GM12878 (cell line): Measurements from ENCODE around the gene CLPTM1L. TPM values are rescaled to one million over a fixed set of nuclear protein-coding genes. Genes with fewer than 3 reads are reported as not detected.

Experiments
- ATAC-seq: fragments of 200-7000 bp; cut with Tn5 transposase; 3 replicates; pipeline ENCODE4 v1.9.1; 2020; ENCODE audit warnings: mild to moderate bottlenecking, moderate library complexity
- BruUV-seq: library from RNA; stranded (reverse); fragments of 400-500 nt; replicated peaks from 2 replicates; lab custom pipeline; 2021; lab: Mats Ljungman, UMichigan
- CTCF ChIA-PET: fragments of 300-600 bp; sonication (Branson Sonifier 250); formaldehyde crosslinking; extraction: SDS; loops from one replicate; lab custom pipeline; 2021; ENCODE audit warnings: inconsistent platforms; lab: Yijun Ruan, JAX
- POLR2A ChIA-PET: fragments of 350-600 bp; formaldehyde crosslinking; extraction: SDS; loops from one replicate; lab custom pipeline; 2021; ENCODE audit warnings: inconsistent platforms; lab: Charles Lee
- RAD21 ChIA-PET: fragments of 300-600 bp; sonication (Branson Sonifier 250); formaldehyde crosslinking; loops from one replicate; lab custom pipeline; 2023; ENCODE audit warnings: antibody characterized with exemption; ENCODE audit not compliant: unreplicated experiment; lab: Charles Lee
- SMC1A ChIA-PET: fragments of 300-600 bp; sonication (Branson Sonifier 250); formaldehyde crosslinking; loops from one replicate; lab custom pipeline; 2023; ENCODE audit not compliant: unreplicated experiment, uncharacterized antibody; lab: Charles Lee
- DNase-seq: peaks from one replicate; pipeline ENCODE4 v3.0.0-alpha.2; 2011; ENCODE audit warnings: low read depth, low spot score
- FAIRE-seq: peaks from 3 replicates; lab custom pipeline; 2011; peaks lifted over from hg19 to GRCh38; lab: Jason Lieb, UNC
- H2AFZ ChIP-seq: 2 replicates; pipeline ENCODE4 v1.6.0; 2011; ENCODE audit warnings: low read depth, low read length, control low read depth; ENCODE audit not compliant: control insufficient read depth
- H3K27ac ChIP-seq: 2 replicates; pipeline ENCODE4 v1.5.1; 2011; ENCODE audit warnings: control low read depth; ENCODE audit not compliant: control insufficient read depth, insufficient read depth
- H3K27me3 ChIP-seq, 2 experiments: replicated peaks in 1 of 2; 2 replicates each; pipeline versions ENCODE4 v1.6.0 to v1.6.1; 2011; ENCODE audit warnings: low read length in 1 of 2; ENCODE audit not compliant: control insufficient read depth in 2 of 2, insufficient read depth in 2 of 2
- H3K36me3 ChIP-seq, 2 experiments: 2 replicates each; pipeline ENCODE4 v1.5.1; 2011; ENCODE audit warnings: low read length in 1 of 2; ENCODE audit not compliant: control insufficient read depth in 2 of 2, insufficient read depth in 2 of 2
- H3K4me1 ChIP-seq: 2 replicates; pipeline ENCODE4 v1.6.1; 2011; ENCODE audit warnings: mild to moderate bottlenecking, low read length, moderate library complexity, mixed read lengths; ENCODE audit not compliant: control insufficient read depth, insufficient read depth
- H3K4me2 ChIP-seq: 2 replicates; pipeline ENCODE4 v1.6.0; 2011; ENCODE audit warnings: control low read depth; ENCODE audit not compliant: control insufficient read depth, insufficient read depth
- H3K4me3 ChIP-seq: fragments of 200-600 bp; sonication (generic); 2 replicates; pipeline ENCODE4 v1.5.1; 2016
- H3K79me2 ChIP-seq: 2 replicates; pipeline ENCODE4 v1.6.0; 2011; ENCODE audit warnings: low read length; ENCODE audit not compliant: control insufficient read depth, insufficient read depth
- H3K9ac ChIP-seq: 2 replicates; pipeline ENCODE4 v1.8.0; 2011; ENCODE audit warnings: low read length, control low read depth, mixed read lengths; ENCODE audit not compliant: control insufficient read depth, insufficient read depth
- H3K9me3 ChIP-seq: replicated peaks from 3 replicates; pipeline ENCODE4 v1.5.1; 2011; ENCODE audit warnings: mild to moderate bottlenecking, low read length; ENCODE audit not compliant: control insufficient read depth, insufficient read depth
- H4K20me1 ChIP-seq: 2 replicates; pipeline ENCODE4 v1.6.0; 2011; ENCODE audit not compliant: control insufficient read depth, insufficient read depth
- ASH2L ChIP-seq: fragments of 300-600, 200-600 bp; sonication (generic); IDR thresholded peaks from 2 replicates; pipeline ENCODE4 v1.6.1; 2017; ENCODE audit warnings: low read depth, mild to moderate bottlenecking, borderline replicate concordance
- BMI1 ChIP-seq: fragments of 450-650 bp; IDR thresholded peaks from 2 replicates; pipeline ENCODE4 v1.6.1; 2016; ENCODE audit warnings: mild to moderate bottlenecking, moderate library complexity, borderline replicate concordance
- JUNB ChIP-seq: IDR thresholded peaks from 2 replicates; pipeline ENCODE4 v1.6.1; 2016; ENCODE audit warnings: antibody characterized with exemption, mild to moderate bottlenecking
- KLF5 ChIP-seq: fragments of 450-650 bp; IDR thresholded peaks from 2 replicates; pipeline ENCODE4 v1.6.1; 2014; ENCODE audit warnings: mild to moderate bottlenecking; ENCODE audit not compliant: partially characterized antibody
- MEF2A ChIP-seq: IDR thresholded peaks from 2 replicates; pipeline ENCODE4 v1.6.1; 2011; ENCODE audit warnings: low read depth, mild to moderate bottlenecking, low read length, moderate library complexity; ENCODE audit not compliant: insufficient read depth
- NFYA ChIP-seq: IDR thresholded peaks from 2 replicates; pipeline ENCODE4 v1.6.1; 2011; ENCODE audit warnings: low read depth, mild to moderate bottlenecking, low read length, improper control_type of control experiment, borderline replicate concordance
- RCOR1 ChIP-seq: conservative IDR thresholded peaks from 2 replicates; pipeline ENCODE4 v1.6.1; 2012; ENCODE audit warnings: low read depth, low read length, improper control_type of control experiment
- SREBF2 ChIP-seq: IDR thresholded peaks from 2 replicates; pipeline ENCODE4 v1.6.1; 2012; ENCODE audit warnings: mild to moderate bottlenecking, low read length
- STAT1 ChIP-seq: fragments of 450-650 bp; conservative IDR thresholded peaks from 2 replicates; pipeline ENCODE4 v1.6.1; 2014; ENCODE audit warnings: antibody characterized with exemption, mild to moderate bottlenecking
- ZBED1 ChIP-seq: IDR thresholded peaks from 2 replicates; pipeline ENCODE4 v1.6.1; 2016; ENCODE audit warnings: borderline replicate concordance
- WGBS: methylation state at CpG from one replicate; pipeline ENCODE4 v1.1.6; 2016; ENCODE audit warnings: low lambda C conversion rate; ENCODE audit not compliant: insufficient replicate concordance, insufficient coverage; ENCODE audit errors: missing lambda C conversion rate; 5-methylcytosine and 5-hydroxymethylcytosine counted together
- in situ Hi-C: fragments of 300-500 bp; cut with MboI; formaldehyde crosslinking; loops from 9 replicates; pipeline ENCODE4 v1.14.3; 2018; ENCODE audit warnings: mixed read lengths
- intact Hi-C: fragments of 100-400 bp; cut with micrococcal nuclease; formaldehyde crosslinking; loops from one replicate; pipeline ENCODE4 v1.14.2; 2022; ENCODE audit not compliant: unreplicated experiment
- polyA plus RNA-seq, 11 experiments: library from polyadenylated mRNA; depleted of rRNA in 4 of 11; unstranded in 6 of 11; stranded (reverse) in 5 of 11; fragments of >200 nt; fragmentation: Nextera tagmentation in 4 of 11; fragmentation: Illumina TruSeq in 1 of 11; extraction: Ambion mirVana in 4 of 11; extraction: Trizol in 1 of 11; gene quantifications; 1 replicate in 1 of 11; 2 replicates in 10 of 11; pipeline versions ENCODE4 v1.2.1 to v1.2.3, GENCODE V29; 2011 to 2016; ENCODE audit warnings: inconsistent platforms in 2 of 11, missing spikeins in 2 of 11, low read depth in 1 of 11
- total RNA-seq, 4 experiments: library from RNA; depleted of rRNA in 3 of 4; stranded (reverse); fragments of >200 nt in 3 of 4; fragmentation: Illumina TruSeq in 1 of 4; extraction: Trizol in 1 of 4; gene quantifications; 2 replicates each; pipeline versions ENCODE4 v1.2.1 to v1.2.3, GENCODE V29; 2013 to 2021
- TF ChIP-seq, protein P1 (sequence below): fragments of 450-650 bp; formaldehyde crosslinking; IDR thresholded peaks from 2 replicates; pipeline ENCODE4 v1.4.0; 2022; ENCODE audit warnings: mild to moderate bottlenecking, moderate library complexity
- TF ChIP-seq, protein P2 (sequence below): fragments of 450-650 bp; IDR thresholded peaks from 2 replicates; pipeline ENCODE4 v1.6.1; 2014; ENCODE audit warnings: mild to moderate bottlenecking
- TF ChIP-seq, protein P3 (sequence below): IDR thresholded peaks from 2 replicates; pipeline ENCODE4 v1.6.1; 2012; ENCODE audit warnings: low read length, inconsistent platforms

Gene CLPTM1L
- total and polyA plus RNA-seq, 10 of the 15 experiments (the other 5 are each of a cell fraction or from before 2014, with no cell fraction given), result 2.9 to 278 (median 135) TPM

DNA sequence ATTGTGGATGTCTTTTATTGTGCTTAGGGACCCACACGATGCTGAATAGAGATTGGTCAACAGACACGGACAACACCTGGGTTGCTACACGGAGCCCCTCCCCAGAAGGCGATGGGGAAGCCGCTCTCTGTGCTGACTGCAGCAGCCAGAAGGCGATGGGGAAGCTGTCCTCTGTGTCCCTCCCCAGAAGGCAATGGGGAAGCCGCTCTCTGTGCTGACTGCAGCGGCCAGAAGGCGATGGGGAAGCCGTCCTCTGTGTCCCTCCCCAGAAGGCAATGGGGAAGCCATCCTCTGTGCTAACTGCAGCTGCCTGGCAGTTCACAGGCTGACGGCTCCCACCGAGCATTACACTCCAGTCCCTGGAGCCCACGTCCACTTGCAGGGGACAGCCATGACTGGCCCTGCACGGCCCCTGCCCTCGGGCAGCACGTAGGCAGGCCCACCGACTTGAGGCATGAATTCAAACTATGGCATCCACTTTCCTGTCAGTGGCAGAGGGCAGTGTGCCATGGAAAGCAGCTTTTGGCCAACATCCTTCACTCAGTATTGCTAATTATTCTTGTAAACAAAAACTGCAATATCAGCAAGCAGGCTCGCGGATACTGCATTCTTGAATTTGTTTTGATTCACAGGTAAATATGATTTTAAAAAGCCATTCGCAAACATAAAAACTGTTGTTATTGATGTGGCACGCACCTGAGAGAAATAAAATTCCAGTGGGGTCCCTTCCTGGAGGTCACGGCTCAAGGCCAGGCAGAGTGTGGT lies 48.1 kb upstream of the CLPTM1L start (continued):
- TF ChIP-seq, protein P1, sequence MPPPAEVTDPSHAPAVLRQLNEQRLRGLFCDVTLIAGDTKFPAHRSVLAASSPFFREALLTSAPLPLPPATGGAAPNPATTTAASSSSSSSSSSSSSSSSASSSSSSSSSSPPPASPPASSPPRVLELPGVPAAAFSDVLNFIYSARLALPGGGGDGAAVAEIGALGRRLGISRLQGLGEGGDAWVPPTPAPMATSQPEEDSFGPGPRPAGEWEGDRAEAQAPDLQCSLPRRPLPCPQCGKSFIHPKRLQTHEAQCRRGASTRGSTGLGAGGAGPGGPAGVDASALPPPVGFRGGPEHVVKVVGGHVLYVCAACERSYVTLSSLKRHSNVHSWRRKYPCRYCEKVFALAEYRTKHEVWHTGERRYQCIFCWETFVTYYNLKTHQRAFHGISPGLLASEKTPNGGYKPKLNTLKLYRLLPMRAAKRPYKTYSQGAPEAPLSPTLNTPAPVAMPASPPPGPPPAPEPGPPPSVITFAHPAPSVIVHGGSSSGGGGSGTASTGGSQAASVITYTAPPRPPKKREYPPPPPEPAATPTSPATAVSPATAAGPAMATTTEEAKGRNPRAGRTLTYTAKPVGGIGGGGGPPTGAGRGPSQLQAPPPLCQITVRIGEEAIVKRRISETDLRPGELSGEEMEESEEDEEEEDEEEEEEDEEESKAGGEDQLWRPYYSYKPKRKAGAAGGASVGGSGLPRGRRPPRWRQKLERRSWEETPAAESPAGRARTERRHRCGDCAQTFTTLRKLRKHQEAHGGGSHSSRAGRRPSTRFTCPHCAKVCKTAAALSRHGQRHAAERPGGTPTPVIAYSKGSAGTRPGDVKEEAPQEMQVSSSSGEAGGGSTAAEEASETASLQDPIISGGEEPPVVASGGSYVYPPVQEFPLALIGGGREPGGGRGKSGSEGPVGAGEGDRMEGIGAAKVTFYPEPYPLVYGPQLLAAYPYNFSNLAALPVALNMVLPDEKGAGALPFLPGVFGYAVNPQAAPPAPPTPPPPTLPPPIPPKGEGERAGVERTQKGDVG (CRISPR knock-in tag), result no peak
- TF ChIP-seq MEF2A (no peak), STAT1 (no peak)

DNA sequence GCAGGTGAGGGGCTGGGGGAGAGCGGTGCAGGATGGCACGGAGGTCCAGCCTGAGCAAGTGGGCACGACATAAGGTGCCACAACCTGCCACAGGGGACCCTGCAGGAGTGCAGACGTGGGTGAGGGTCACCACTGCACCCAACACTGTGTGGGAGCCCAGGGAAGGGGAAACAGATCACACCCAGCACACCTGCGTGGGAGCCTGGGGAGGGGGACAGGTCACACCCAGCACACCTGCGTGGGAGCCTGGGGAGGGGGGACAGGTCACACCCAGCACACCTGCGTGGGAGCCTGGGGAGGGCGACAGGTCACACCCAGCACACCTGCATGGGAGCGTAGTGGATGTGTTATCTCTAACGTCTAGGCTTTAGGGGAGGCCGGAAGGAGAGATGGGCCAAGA lies 47.4 kb upstream of the CLPTM1L start:
- no peak overlapping the region for H3K9ac ChIP-seq

More for the DNA sequence above, 47.4 kb upstream of the CLPTM1L start:
- H3K9me3 ChIP-seq, result no peaks in the 10 kb centered on the region
- ATAC-seq, result no peak
- SMC1A ChIA-PET, result no interaction called here
- no peak overlapping the region for H3K4me3 ChIP-seq
- WGBS, result 24% methylated on average over 11 of the region's 11 CpGs
- intact Hi-C loops, result no loop called here
- H3K79me2 ChIP-seq, result no peaks in the 10 kb centered on the region
- TF ChIP-seq SREBF2, result no peak
- TF ChIP-seq KLF5, result no peak
- TF ChIP-seq JUNB, result no peak
- no peak for TF ChIP-seq ZBED1
- TF ChIP-seq NFYA, result no peak
- no peak for TF ChIP-seq RCOR1
- TF ChIP-seq, protein P2, sequence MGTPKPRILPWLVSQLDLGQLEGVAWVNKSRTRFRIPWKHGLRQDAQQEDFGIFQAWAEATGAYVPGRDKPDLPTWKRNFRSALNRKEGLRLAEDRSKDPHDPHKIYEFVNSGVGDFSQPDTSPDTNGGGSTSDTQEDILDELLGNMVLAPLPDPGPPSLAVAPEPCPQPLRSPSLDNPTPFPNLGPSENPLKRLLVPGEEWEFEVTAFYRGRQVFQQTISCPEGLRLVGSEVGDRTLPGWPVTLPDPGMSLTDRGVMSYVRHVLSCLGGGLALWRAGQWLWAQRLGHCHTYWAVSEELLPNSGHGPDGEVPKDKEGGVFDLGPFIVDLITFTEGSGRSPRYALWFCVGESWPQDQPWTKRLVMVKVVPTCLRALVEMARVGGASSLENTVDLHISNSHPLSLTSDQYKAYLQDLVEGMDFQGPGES, result no peak
- no peak for TF ChIP-seq ASH2L
- TF ChIP-seq BMI1, result no peak
- TF ChIP-seq, protein P3, sequence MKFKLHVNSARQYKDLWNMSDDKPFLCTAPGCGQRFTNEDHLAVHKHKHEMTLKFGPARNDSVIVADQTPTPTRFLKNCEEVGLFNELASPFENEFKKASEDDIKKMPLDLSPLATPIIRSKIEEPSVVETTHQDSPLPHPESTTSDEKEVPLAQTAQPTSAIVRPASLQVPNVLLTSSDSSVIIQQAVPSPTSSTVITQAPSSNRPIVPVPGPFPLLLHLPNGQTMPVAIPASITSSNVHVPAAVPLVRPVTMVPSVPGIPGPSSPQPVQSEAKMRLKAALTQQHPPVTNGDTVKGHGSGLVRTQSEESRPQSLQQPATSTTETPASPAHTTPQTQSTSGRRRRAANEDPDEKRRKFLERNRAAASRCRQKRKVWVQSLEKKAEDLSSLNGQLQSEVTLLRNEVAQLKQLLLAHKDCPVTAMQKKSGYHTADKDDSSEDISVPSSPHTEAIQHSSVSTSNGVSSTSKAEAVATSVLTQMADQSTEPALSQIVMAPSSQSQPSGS, result no peak
- TF ChIP-seq, all 136 proteins: peak for 0
- ChIA-PET RAD21 (no interaction called here), POLR2A (no interaction called here), CTCF (no interaction called here)
- Histone ChIP-seq H3K4me1 (no peaks in the 10 kb centered on the region), H2AFZ (no peak overlapping the region), H3K4me2 (no peak overlapping the region), H4K20me1 (no peaks in the 10 kb centered on the region), H3K27ac (no peak overlapping the region), H3K36me3 (no peaks in the 10 kb centered on the region), H3K27me3 (peaks cover 0 to 6% of the 10 kb centered on the region in 2 experiments; a peak in 3 of 4 replicates)
- in situ Hi-C loops, result no loop called here
- FAIRE-seq (no peak), DNase-seq (no peak)
- no TSS peak for BruUV-seq
